Astrocyte of the cerebellum (primary cell): Measurements from ENCODE around the gene NRP1.

Experiments used
- DNase-seq: peaks from one replicate; pipeline ENCODE4 v3.0.0-alpha.2; 2011; ENCODE audit warnings: low read depth
- H3K4me3 ChIP-seq: 2 replicates; pipeline ENCODE4 v1.5.1; 2011; ENCODE audit warnings: mild to moderate bottlenecking, low read depth, low read length, moderate library complexity
- in situ Hi-C: cut with HindIII; loops from 2 replicates; pipeline ENCODE4 v1.10.0; 2017; ENCODE audit warnings: low sequenced_read_pairs
- TF ChIP-seq, protein P1 (sequence below): IDR thresholded peaks from 2 replicates; pipeline ENCODE4 v1.5.1; 2012; ENCODE audit warnings: low read length, low read depth, moderate library complexity, mild to moderate bottlenecking; ENCODE audit errors: missing control alignments

Gene NRP1

DNA sequence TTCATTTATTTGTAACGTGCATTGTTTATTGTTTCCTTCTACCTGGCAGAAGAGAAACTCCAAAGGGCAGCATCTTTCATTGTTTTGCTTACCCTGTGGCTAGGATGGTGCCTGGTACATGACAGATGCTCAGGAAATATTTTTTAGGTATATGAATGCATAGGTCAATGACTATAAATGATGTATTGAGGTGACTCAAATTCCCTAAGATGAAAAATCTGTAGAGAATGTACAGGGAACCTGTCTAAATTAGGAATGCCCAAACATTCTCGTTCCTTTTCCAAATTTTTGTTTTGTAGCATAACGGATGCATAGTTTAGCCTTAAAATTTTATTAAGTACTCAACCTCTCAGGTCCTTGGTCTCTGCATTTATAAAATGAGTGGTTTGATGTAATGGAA lies 71.6 kb downstream of the NRP1 start:
- no peak for DNase-seq
- no peak overlapping the region for H3K4me3 ChIP-seq
- TF ChIP-seq, protein P1, sequence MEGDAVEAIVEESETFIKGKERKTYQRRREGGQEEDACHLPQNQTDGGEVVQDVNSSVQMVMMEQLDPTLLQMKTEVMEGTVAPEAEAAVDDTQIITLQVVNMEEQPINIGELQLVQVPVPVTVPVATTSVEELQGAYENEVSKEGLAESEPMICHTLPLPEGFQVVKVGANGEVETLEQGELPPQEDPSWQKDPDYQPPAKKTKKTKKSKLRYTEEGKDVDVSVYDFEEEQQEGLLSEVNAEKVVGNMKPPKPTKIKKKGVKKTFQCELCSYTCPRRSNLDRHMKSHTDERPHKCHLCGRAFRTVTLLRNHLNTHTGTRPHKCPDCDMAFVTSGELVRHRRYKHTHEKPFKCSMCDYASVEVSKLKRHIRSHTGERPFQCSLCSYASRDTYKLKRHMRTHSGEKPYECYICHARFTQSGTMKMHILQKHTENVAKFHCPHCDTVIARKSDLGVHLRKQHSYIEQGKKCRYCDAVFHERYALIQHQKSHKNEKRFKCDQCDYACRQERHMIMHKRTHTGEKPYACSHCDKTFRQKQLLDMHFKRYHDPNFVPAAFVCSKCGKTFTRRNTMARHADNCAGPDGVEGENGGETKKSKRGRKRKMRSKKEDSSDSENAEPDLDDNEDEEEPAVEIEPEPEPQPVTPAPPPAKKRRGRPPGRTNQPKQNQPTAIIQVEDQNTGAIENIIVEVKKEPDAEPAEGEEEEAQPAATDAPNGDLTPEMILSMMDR: no peak
- in situ Hi-C loops: no loop called here

DNA sequence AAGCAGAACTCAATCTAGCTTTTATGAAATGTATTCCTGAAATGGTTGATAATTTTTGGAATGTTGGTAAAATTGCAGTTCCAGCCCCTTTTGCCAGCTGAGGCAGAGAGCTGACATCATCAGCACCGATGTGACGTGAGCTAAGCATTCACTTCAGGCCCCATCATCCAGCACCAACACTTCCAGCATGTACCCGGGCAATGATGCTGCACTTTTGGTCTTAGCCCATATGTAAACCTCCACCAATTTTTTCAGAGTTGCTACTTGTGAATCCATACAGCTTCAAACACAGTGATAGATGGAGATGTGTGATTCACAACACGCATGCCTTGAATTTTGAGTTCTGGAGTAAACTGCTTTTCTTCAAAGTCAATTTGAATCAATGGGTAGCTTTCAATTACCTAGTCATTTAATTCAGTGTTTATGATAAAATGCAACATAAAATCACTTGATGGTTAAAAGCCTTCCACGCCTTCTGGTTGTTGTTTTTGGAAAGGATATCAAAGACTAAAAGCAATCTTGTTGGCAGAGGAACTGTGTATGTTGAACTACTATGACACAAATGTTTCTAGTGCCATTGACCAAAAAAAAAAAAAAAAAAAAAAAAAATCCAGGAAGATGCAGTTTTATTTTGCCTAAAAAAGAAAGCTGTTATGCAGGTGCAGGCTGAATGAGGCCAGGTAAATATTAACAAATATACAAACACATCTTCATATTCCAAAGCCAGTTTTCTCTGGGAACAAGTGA lies 73.9 kb downstream of the NRP1 start:
- TF ChIP-seq, protein P1: no peak
- no peak for DNase-seq
- no peak overlapping the region for H3K4me3 ChIP-seq
- in situ Hi-C loops: no loop called here

DNA sequence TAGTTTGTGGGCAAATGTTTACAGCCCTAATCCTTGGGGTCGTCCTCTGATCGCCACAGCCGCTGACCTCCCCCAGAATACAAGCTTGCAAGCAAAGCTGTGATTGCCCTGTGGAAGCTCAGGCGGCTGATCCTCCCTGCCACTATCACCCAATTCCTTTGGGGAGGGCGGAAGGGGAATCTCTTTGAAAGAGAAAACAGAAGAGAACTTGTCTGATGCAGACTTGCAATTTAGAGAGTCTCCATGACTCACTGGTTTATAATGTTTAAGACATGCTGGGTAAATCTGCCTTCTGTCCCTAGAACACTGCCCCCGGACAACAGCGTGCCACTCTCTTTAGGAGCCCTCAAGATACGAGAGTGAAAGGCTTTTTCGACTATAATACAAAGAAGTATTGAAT lies 75.5 kb downstream of the NRP1 start:
- no peak for DNase-seq
- H3K4me3 ChIP-seq: no peak overlapping the region
- TF ChIP-seq, protein P1: no peak
- in situ Hi-C loops: no loop called here

DNA sequence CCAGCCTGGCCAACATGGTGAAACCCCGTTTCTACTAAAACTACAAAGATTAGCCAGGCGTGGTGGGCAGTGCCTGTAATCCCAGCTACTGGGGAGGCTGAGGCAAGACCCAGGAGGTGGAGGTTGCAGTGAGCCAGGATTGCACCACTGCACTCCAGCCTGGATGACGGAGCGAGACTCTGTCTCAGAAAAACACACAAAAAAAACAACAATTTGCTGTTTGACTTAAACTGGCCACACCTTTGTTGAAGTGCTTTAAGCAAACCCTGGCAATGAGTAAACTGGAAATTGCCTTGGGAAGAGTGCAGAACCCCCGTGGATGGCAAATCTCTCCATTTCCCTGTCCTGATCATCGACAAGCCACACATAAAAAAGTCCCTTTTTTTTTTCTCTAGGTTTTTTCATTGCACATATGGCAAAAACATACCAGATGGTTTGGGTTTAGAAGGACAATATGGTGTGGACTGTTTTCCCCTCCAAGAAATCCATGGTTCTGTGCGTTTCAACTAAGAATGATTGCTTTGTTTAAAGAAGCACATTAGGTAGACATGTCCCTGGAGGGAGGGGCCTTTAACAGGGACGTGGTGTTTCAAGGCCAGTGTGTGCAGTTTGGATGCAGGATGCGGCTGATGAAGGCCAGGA lies 76.9 kb downstream of the NRP1 start:
- no peak for DNase-seq
- in situ Hi-C loops: no loop called here
- TF ChIP-seq, protein P1: no peak
- H3K4me3 ChIP-seq: no peak overlapping the region

DNA sequence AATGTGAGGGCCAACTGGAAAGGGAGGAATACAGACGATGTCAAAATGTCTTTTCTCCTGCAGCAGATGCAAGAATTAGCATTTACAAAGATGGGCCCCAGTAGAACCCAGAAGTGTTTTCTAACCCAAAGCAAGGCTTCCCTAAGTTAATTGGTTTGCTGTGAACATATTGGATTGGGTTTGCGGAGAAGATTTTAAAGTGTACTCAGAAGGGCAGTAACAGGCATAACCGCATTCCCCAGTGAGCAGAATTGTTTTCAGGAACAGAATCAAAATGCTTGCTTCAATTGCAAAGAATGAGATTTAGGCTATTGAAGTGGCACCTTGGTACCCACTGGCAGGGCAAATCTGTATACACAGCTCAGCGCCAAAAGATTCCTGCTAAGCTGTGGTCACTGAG lies 78.0 kb downstream of the NRP1 start:
- DNase-seq: no peak
- in situ Hi-C loops: no loop called here
- TF ChIP-seq, protein P1: no peak
- H3K4me3 ChIP-seq: no peak overlapping the region

DNA sequence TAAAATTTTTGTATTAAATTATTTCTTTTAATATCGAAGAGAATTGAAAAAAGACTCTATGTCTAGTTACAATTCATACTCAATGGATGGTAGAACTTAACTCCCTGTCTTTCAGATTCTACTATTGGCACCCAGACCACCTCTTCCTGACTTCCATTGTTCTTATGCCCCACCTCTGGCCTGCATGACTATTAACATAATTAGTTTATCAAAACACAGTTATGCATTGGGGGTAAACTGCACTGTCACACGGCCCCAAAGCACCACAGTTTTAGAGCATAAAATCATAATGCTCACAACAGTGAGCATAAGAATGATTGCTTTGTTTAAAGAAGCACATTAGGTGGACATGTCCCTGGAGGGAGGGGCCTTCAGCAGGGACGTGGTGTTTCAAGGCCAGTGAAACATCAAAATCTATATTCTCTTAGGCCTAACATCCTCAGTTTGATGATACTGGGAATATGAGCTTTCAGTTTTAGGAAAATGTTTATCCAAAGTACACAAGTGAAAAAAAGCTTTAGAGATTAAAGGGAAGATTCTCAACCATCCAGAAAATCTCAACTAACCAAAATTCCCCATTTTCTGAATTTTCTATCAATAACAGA lies 79.8 kb downstream of the NRP1 start:
- H3K4me3 ChIP-seq: no peak overlapping the region
- no peak for DNase-seq
- in situ Hi-C loops: no loop called here
- TF ChIP-seq, protein P1: no peak
